T-helper 9 cell (primary cell): Measurements from ENCODE around the gene GALNT18.

Experiments used
- DNase-seq: peaks from one replicate; pipeline ENCODE4 v3.0.0-alpha.2; 2020

The GALNT18 gene

GRCh38 chr11:11563200-11563975 is 58.4 kb downstream of the GALNT18 start:
- DNase-seq = no peak

DNA sequence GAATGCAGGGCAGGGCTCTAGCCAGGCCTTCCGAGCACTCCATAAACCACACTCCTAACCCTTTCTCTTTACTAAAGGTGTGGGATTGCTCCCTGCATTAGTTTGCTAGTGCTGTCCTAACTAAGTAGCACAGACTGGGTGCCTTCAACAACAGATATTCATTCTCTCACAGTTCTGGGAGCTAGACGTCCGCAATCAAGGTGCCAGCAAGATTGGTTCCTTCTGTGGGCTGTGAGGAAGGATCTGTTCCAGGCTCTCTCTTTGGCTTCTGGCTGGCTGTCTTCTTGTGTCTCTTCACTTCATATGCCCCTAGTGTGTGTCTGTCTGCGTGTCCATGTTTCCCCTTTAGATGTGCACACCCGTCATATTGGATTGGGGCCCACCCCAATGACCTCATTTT is 59.8 kb downstream of the GALNT18 start:
- no peak for DNase-seq

GRCh38 chr11:11558826-11559225 is 63.0 kb downstream of the GALNT18 start:
- DNase-seq = no peak

DNA sequence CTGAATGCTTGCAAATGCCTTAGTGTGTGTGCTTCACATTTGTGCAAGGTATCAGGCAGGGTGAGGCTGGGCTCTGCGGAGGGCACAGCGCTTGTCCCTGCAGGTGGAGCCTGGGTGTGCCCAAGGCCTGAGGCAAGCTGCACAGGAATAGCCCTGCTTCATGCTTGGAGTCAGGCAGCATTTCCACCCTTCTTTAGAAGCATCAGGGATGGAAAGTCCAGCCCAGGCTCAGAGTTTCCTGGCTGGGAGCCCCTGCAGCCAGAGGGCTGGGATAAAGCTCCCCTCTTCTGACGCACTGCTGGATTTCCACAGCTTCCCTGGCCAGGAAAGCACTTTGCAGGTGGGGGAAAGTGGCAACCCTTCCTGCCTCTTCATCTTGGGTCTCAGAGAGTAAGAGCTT is 63.4 kb downstream of the GALNT18 start:
- no peak for DNase-seq

DNA sequence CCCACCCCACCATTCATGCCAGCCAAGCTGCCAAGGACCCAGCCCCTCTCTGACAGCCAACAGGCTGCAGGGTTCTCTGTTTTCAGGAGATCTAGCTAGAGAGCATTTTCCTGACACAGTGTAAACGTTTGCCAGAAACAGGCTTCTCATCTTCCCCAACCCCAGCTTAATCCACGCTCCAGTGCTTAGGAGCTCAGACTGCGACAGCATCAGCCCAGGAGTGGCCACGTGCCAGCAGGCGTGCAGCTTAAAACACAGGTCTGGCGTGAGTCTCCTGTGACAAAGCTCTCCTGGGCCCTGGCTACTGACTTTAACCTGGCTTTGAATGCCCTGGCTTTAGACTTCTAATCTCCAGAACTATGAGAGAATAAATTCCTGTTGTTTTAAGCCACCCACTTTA is 66.6 kb downstream of the GALNT18 start:
- no peak for DNase-seq

- no peak for DNase-seq
These were observed 68.2 kb downstream of the GALNT18 start for GRCh38 chr11:11553573-11553972.

GRCh38 chr11:11552529-11553087 is 69.2 kb downstream of the GALNT18 start:
- DNase-seq = no peak

DNA sequence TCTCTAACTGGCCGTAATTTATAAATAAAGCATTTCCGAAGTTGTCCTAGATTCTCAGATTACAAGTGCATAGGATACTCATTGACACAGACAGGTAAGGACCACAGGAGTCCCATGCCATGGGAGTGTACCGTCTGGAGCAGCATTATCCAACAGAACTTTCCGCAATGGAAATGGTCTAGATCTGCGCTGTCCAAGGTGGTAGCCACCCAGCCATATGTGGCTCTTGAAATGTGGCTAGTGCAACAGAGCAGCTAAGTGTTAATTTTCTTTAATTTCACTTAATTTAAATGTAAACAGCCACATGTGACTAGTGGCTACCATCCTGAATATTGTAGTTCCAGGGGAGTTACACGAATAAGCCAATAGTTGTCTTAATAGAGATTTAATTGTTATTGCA is 71.3 kb downstream of the GALNT18 start:
- no peak for DNase-seq

DNA sequence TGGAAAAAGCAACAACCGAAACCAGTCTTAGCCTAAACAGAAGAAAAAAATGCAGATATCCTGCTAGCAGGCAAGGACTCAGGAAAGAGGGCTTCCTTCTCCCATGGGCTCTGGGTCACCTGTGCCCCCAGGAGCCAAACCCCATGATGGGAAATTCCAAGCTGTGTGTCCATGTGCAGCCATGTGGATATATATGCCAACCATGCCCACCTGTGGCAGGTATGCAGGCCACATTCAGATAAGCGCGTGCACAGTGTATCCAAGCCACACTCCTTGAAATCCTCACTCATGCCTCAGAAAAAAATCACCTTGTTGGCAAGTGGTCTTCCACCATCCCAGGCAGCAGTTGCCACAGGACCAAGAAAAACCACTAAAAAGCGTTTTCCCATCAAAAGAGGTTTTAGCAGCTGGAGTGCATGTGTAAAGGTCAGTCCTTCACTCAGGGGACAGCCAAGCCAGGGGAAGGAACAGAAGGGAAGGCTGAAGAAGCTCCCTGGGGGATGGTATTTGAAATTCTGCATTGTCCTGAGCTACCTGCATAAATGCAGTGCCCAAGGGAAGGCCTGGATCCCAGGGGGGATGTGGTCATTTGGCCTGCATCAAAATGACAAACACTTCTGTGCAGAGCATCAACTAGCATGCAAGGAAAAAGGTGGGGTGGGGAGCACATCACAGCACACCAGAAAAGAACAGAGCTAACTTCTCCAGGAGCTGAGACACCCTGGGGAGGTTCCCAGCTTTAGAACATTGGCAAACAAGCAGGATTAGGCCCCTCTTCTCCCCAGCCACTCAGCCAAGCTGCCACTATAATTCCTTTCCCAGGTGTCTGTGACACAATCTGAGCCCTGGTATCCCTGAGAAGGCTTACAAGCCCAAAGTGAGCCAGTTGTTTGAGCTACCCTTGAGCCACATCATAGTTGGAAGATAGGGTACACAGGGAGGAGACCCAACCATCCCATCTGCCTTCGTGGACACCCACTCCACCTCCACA is 76.2 kb downstream of the GALNT18 start:
- no peak for DNase-seq

DNA sequence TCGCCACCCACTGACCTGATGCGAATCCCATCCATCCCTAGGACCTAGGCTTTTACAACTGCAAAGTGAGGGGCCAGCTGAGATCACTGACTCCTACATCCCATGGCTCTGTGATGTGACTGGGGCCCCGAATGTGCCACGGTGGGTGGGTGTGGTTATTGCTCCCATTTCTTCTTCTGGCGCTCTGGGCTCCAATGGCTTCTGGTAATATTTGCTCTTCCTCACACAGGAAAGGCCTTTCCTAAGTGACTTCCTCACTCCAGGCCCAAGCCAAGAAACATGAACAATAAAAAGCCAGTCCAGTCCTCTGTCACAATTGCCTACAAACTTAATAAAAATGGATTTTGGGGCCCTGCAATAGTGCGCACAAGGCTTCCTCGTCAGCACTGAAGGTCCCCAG is 78.1 kb downstream of the GALNT18 start:
- no peak for DNase-seq

GRCh38 chr11:11540157-11540556 is 81.6 kb downstream of the GALNT18 start:
- no peak for DNase-seq

- no peak for DNase-seq
These were observed 83.4 kb downstream of the GALNT18 start for GRCh38 chr11:11538277-11538960.

GRCh38 chr11:11537871-11538270 is 83.9 kb downstream of the GALNT18 start:
- no peak for DNase-seq

DNA sequence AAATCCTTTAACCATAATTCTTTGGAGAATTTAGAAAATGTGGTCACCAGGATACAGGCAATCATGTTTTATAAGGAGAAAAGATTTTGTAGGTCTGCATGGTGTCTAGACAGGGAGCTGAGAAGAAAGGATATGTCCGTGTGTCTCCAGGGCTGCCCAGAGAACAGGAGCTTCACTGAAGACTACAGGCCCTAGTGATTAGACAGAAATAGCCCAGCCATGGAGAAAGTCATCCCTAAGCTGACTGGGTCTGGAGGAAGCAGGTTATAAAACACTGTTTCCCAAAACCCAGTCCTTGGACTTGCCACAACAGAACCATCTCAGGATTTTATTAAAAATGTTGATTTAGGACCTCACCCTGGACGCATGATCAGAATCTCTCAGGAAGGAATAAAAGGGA is 84.4 kb downstream of the GALNT18 start:
- no peak for DNase-seq

- no peak for DNase-seq
These were observed 85.2 kb downstream of the GALNT18 start for GRCh38 chr11:11536650-11537049.

DNA sequence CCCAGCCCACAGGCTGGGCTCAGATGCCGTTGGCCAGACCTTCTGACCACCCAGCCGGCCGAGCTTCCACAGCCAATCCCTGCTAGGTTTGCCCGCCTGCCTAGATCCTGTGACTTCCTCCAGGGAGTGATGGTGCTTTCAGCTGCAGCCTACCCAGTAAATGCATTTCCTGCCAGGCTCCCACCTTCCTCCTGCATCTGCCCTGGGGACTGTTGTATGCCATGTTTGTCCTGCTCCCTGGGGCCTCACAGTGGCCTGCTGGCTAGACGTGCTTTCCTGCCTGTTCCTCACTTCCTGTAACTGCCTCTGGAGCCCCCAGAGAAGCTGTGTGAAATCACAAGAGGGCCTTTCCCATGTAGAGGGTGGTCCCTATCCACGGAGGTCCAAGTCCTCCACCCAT is 86.2 kb downstream of the GALNT18 start:
- no peak for DNase-seq

- DNase-seq = no peak
These were observed 86.8 kb downstream of the GALNT18 start for GRCh38 chr11:11534981-11535380.

- DNase-seq = no peak
These were observed 88.1 kb downstream of the GALNT18 start for GRCh38 chr11:11533751-11534150.

GRCh38 chr11:11533057-11533456 is 88.7 kb downstream of the GALNT18 start:
- no peak for DNase-seq

GRCh38 chr11:11532574-11532973 is 89.2 kb downstream of the GALNT18 start:
- DNase-seq = no peak

DNA sequence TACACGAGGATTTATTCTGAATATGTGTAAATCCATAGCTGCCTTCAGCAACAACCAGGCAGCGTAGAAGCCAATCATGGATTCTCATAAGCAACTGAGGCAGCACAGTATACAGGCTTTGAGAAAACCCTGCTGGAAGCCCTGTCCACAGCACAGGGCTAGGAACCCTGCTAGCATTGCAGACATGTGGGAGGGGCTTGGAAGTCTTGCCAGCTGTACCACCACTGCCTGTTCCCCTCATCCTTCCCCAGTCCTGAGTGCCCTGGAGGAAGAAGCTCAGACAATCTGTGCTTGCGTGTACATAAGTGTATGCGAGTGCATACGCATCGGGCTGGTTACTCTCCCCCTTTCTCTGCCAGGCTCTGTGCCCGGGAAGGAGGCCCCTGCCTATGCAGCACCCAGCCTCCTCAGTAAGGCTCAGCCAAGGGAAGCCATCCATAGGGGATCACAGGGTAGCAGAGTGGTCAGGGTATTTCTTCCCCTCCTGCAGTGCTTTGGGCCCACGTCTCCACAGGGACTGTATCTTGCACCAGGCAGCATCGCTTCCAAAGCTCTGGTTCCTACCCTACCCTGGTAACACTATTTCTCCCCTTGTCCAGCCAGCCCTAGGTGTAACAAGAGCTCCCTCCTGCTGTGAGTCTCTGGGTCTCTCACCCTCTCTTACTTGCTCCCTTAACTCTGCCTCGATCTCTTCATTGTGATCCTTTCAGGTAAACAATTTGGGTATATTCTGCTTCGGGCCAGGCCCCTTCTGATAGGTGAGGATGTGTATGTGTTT is 90.5 kb downstream of the GALNT18 start:
- DNase-seq = no peak

DNA sequence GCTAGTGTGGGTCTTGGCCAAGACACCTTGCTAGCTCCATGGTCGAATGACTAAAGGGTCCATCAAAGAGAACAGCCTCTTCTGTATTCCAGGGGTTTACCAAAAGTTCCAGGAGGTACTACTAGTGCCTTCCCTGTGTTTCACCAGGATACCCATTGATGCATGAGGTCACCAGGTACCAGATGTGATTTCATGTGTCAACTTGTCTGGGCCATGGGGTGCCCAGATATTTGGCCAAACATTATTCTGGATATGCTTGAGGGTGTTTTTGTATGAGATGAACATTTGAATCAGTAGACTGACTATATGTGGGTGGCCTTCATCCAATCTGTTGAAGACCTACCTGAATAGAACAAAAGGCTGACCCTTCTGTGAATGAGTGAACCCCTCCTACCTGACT is 92.8 kb downstream of the GALNT18 start:
- no peak for DNase-seq
